SH-SY5Y (cell line): ENCODE data around the gene RAD50.

Experiments used
- GATA2 ChIP-seq: IDR thresholded peaks from 2 replicates; pipeline ENCODE4 v1.6.1; 2011; ENCODE audit warnings: mild to moderate bottlenecking, low read depth, low read length
- GATA3 ChIP-seq: IDR thresholded peaks from 2 replicates; pipeline ENCODE4 v1.6.1; 2011; ENCODE audit warnings: low read depth, mild to moderate bottlenecking, low read length, moderate library complexity

- no peak for TF ChIP-seq GATA3
- no peak for TF ChIP-seq GATA2
These were observed 84.5 kb downstream of the RAD50 start for GRCh38 chr5:132641241-132641723.
